MM.1S (cell line): ENCODE results near the gene SHC4.

Experiments used
- CTCF ChIP-seq: fragments of 300-600 bp; sonication (generic); IDR thresholded peaks from 2 replicates; pipeline ENCODE4 v1.5.1; 2016; ENCODE audit warnings: antibody characterized with exemption, low read length, mixed read lengths
- EZH2phosphoT487 ChIP-seq: fragments of 300-600 bp; sonication (generic); IDR thresholded peaks from 2 replicates; pipeline ENCODE4 v1.6.1; 2018; ENCODE audit warnings: antibody characterized with exemption, low read length

- TF ChIP-seq CTCF: no peak
- TF ChIP-seq EZH2phosphoT487: no peak
Measured at GRCh38 chr15:48794697-48795134, 169.0 kb downstream of the SHC4 start.
